GM19099 (cell line): Measurements from ENCODE around the gene SEL1L2.

Source experiments
- POLR2A ChIP-seq: IDR thresholded peaks from 3 replicates; pipeline ENCODE4 v1.6.1; 2011; ENCODE audit warnings: low read depth; ENCODE audit not compliant: insufficient read length; ENCODE audit errors: extremely low read depth

The SEL1L2 gene

DNA sequence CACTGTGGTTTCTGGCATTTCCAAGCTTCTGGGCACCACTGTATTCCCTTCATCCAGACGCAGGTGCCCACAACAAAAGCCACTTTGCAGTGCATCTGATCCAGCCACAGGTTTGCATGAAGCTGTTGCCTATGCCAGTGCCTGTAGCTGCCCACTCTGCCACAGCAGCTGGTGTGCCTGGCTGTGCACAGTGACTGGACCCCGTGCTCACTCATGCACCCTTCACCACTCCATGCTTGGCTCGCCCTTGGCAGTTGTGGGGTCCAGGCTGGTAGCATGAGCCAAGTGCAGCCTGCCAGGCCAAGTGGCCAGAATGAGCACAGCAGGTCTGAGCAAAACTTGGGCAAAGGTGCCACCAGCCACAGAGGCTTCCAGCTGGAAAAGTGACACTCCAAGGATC lies 42.7 kb downstream of the SEL1L2 start:
- TF ChIP-seq POLR2A = no peak

DNA sequence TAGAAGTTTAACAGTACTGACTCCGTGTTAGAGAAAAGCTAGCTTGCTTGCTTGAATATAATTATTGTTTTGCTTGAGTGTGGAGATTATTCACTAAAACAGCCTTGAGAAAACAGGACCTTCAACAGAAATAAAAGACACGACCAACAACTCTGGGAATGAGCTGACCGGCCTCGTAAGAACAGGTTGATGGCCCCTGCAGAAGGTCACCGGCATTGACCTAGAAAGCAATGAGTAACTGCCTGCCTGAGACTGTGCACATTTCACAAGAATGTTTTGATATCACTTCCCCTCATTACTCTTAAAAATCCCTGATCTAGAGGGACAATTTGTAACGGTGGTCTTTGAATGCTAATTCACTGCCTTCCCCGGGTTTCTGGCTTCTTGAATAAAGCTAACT lies 49.4 kb downstream of the SEL1L2 start:
- TF ChIP-seq POLR2A = no peak

DNA sequence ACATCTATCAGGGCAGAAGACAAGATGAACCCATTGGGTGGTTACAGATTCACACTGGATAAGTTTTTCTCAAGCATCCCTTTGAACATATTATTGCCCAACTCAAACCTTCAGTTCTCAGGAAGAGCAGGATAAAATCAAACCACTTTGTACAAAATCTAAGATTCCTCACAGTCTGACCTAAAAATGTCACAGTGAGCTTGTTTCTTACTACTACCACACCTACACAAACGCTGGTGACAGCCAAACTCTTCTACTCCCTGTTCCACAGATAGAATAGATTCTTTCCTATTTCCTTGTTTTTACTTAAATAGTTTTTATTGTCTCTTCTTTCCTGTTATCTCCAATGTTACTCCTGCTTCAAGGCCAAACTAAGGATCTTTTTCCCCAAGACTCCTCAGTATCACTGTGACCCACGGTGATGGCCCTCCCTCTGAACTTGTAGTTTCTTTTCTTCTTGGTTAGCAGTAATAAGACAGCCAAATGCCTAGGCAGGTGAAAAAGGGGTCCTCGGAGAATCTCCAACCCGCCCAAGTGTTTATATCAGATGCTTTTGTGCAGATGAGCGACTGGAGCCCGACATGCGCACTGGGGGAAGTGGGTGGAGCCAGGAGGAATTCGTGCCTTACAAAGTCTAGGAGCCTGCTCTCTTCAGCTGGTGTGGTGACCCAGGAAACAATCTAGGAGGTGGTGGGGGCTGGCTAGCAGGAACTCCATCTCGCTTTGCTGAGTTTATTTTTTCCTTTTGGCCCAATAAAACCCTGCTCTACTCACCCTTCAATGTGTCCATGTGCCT lies 53.4 kb downstream of the SEL1L2 start:
- TF ChIP-seq POLR2A = no peak

DNA sequence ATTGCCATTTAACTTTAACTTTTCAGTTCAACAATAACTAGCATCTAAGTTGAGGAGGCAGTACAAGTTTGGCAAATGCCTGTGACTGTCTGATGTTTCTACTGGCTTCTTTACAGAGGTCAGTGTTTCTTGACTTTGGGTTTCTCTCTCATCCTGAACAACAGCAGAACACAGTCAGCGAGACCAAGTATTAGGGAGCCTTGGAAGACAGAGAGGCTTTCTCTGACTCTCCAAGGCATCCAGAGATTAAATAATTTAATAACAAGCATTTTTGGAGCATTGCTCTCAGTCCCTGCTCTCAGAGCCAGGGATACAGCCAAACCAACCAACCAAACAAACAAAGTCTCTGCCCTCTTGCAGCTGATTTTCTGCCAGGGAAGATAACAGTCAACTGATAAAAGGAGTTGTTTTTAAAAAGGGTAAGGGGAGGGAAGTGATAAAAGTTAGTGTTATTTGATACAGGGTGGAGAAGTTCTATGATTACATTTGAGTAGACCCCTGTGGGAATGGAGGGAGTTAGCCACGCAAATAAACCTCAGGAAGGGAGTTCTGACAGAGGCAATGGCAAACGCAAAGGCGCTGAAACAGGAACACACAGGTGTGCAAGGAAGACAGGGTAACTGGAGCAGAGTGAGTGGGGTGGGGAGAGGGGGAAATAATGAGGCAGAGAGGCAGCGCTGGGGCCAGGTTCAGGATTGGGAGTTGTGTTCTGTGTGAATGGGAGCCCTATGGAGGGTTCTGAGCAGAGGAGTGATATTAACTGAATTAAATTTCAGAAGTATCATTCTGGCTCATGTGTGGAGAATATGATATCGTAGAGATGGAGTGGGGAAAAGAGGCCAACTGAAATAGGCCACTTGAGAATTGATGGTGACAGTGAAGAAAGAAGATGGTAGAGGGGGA lies 55.2 kb downstream of the SEL1L2 start:
- no peak for TF ChIP-seq POLR2A

DNA sequence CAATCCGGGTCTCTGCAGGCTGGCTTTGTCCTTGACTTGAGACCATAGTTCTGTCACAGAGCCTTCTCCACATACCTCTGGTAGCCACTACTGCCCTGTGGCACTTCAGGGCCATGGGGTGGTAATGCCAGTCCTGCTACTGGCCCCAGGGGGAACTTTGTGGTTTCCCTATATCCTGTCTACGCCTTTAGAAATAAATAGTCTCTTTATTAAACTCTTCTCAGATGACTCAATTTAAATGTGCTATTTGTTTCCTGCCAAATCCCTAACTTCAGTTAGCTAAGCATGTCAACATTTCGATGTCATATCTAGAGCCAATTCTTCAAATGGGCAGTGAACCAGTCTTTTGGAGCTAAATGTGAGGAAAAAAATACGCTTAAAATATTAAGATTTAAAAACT lies 60.1 kb downstream of the SEL1L2 start:
- TF ChIP-seq POLR2A = no peak

DNA sequence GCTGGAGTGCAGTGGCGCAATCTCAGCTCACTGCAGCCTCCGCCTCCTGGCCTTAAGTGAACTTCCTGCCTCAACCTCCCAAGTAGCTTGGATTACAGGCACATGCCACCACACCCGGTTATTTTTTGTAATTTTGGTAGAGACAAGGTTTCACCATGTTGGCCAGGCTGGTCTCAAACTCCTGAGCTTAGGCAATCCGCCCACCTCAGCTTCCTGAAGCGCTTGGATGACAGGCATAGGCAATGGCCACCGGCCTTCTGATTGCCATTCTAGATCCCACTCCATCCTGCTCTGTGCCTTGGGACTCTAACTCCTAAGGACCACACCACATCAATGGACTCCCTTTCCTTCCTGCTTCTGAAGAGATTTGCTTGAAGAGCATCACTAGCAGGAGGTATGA lies 60.6 kb downstream of the SEL1L2 start:
- no peak for TF ChIP-seq POLR2A

DNA sequence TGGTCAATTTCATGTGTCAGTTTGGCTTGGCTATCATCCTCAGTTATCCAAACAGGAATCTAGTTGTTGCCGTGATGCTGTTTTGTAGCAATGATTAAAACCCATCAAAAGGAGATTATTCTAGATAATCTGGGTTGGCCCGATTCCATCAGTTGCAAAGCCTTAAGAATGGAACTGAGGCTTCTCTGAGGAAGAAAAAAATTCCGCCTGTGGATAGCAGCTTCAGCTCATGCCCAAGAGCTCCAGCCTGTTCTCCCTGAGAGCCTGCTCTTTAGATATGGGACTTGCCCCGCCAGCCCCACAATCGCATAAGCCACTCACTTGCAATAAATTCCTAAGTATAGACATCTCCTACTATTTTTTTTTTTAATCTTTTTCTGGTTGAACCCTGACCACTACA lies 61.5 kb downstream of the SEL1L2 start:
- TF ChIP-seq POLR2A = no peak

DNA sequence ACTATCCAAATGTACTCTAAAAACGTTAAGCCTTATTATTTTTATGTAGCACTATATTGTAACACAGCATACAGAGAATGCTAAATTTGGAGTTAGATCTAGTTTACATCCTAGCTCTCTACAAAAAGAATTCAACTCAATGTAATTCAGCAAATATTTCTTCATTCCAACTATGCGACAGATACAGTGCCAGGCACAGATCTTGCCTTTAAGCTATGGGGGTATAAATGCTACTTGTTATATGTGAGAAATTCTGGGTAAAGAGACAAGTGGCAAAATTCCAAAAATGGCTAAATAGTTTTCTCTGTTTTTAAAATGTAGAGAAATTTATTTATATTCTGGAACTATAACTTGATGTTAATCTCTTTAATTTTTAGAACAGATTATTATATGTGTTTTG lies 63.2 kb downstream of the SEL1L2 start:
- TF ChIP-seq POLR2A = no peak

DNA sequence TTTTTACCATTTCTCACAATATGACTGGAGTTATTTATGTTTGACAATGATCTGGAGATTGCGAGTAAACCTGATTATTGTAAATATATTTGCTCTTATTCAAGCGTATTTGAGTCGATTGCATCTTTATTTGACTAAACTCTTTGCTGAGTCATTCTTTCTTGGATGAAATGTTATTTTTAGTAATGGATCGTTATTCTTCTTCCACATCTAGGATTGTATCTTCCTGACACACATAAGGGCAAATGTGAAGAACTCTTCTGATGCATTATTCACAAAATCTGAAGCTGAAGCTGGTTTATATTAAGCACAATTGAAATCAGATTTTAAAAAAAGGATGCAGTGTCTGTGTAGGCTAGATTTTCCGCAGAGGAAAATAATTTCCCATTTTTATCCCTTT lies 68.2 kb downstream of the SEL1L2 start:
- TF ChIP-seq POLR2A = no peak

DNA sequence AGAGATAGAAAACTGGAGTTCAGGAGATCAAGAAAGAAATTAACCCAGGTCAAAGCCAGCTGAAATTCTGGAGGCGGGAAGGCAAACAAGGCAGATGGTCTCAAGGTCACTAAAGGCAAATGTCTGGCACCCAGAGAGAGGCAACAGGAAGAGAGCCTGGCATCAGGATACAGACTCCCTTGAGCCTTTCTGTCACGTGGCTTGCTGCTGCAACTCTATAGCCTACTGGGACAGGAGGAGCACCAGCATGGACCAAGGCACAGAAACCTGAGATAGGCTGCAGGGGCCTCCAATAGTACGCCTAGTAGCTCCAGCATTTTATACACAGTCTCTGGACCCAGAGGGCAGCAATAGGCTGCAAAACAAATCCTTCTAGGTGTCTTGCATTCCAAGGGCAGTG lies 75.1 kb downstream of the SEL1L2 start:
- TF ChIP-seq POLR2A = no peak

DNA sequence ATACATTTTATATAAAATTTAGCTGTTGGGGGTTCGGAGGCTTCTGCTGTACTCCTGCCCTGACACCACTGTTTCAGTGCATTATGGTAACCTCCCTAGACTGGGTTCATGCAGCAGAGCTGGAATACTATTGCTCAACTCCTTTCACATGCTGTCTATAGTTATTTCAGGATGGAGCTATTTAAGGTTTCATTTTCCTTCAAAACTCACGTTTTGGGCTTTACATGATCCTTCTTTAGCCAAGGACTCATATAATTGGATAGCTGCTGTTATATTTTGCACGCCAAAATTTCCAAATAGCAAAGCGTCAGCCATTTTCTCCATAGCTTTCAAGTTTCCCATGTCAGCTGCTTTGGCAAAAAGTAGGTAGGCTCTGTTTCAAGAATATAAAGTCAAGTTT lies 76.8 kb downstream of the SEL1L2 start:
- no peak for TF ChIP-seq POLR2A

DNA sequence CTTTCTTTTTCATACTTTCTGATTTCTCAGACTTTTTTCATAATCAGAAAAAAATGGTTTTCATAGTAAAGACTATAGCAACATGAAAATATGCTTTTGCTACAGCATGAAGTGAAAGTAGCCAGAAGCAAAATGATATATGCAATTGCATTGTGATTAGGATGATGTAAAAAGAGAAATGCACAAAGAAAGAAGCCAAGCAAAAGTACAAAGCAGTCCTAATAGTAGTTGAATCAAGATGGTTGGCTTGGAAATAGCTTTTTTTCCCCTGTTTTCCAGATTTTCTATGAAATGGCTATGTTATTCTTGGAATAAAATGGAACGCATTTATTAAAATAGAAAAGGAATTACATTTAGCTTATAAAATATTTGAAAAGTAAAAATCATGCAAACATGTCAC lies 77.3 kb downstream of the SEL1L2 start:
- no peak for TF ChIP-seq POLR2A

DNA sequence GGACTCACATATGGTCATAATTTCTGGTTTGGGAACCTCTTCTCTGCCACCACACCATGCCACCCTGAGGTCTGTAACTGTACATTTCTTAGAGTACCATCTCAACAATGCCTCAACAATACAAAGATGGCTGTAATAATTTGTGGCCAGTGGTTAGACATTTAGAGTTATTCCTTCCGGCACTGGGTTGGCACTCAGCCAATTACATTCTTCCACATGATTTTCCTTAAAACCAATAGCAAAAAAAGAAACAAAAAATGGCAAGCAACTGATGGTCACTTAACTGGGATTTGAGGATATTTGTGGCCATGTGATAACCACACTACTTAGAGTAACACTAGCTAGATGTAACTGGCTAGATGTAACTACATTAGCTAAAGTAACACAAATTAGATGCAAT lies 79.9 kb downstream of the SEL1L2 start:
- no peak for TF ChIP-seq POLR2A

DNA sequence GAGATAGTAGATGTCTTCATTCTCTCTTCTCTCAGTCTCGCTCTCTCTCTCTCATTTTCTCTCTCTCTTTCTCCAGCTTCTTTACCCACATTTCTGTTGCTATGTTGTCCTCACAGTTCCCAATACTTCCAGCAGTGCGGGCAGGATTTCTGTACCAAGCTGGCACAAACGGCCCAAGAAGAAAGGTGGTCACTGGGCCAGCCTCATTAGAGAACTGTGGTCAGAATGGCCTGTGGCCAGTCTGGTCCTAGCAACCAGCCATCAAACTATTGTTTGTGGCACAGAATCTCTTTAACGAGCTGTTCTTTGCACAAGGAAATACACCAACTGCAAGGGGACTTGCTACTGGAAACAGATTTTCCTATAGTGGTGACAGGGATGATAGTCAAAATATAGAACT lies 81.3 kb downstream of the SEL1L2 start:
- no peak for TF ChIP-seq POLR2A

DNA sequence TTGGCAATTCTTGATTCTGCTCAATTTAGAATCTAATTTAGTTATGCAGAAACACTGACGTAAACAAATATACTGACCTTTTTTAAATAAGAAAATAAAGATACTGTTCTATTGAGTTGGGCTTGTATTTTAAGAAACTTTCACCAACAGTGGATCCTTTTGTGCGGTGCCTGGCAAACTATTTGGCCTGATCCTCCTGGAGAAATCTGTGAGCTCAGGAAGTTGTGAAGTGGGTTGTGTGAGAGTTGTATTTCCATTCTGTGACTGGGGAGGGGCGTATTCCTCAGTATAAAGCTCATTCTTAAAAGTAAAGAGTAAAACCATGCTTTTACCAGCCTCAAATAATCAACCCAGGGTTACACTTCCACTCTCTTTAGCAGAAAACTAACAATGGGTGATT lies 85.6 kb downstream of the SEL1L2 start:
- no peak for TF ChIP-seq POLR2A

DNA sequence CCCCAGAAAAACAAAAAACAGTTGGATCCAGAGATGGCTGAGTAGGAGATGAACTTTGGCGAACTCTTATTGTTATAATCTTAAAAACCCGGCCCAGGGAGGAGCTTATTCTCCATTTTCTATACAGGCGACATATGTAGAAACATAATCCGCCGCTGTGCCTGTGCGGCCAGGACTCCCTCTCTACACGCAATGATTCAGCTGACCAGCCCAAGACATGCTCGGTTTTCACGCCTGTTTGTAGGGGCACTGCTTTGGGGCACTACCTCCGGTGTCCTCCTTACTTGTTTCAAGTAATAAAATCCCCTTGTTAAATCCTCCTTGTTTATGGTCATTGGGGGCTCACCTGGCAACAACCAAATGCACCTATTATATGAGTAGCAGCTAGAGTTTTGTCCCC lies 89.9 kb downstream of the SEL1L2 start:
- no peak for TF ChIP-seq POLR2A

DNA sequence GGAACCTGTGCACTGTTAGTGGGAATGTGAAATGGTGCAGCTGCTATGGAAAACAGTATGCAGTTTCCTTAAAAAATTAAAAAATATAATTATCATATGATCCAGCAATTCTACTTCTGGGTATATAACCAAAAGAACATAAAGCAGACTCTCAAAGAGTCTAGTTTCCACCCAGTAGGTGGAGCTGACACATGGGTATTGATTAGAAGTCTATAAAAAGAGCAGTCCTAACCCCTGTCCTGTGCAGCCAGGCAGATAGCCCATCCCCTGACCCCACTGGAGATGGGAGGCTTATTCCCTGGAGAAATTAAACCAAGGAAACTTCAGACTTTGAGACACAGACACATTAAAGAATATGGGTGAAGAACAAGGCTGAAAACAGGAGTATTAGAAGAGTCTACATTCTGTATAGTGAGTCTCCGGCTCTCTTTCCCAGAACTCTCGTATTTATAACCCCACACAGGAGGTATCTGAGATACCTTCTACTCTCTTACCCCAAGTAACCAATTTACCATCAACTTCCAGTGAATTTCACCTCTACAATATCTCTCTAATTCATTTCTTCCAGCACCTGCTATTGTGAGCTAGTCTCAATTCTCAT lies 92.3 kb downstream of the SEL1L2 start:
- no peak for TF ChIP-seq POLR2A

DNA sequence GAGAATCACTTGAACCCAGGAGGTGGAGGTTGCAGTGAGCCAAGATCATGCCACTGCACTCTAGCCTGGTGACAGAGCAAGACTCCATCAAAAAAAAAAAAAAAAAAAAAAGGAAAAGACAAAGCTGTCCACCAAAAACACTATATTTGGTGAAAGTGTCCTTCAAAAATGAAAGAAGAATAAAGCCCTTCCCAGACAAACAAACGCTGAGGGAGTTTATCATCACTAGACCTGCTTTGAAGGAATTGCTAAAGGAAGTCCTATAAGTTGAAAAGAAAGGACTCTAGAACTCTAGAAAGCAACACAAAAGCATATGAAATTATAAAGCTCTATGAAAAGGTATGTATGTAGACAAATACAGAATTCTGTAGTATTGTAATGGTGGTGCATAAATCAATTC lies 98.8 kb downstream of the SEL1L2 start:
- TF ChIP-seq POLR2A = no peak
